Measurements from ENCODE around the gene STXBP6.
"Not testable (repeated sequence)": the region's sequence is repeated elsewhere in the genome, so short reads cannot be mapped to it uniquely, and the experiment has no call there.

The STXBP6 gene

DNA sequence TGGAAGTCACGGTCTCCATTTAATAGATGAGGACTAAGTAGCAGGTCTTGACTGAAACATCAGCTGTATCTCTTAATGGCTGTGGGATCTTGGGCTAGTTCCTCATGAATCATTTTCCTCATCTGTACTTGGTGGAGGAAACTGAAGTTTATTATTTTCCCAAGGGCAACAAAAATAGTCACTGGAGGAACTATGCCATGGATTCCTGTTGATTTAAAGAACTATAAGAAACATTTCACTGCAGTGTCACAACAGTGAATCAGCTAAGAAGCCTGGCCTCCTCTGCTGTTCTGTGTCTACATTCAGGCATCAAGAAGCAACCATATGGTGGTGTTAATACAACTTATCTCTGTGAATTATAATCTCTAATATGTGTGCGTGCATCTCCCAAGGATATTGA lies 200.5 kb downstream of the STXBP6 start:
- DNase-seq = no peak

DNA sequence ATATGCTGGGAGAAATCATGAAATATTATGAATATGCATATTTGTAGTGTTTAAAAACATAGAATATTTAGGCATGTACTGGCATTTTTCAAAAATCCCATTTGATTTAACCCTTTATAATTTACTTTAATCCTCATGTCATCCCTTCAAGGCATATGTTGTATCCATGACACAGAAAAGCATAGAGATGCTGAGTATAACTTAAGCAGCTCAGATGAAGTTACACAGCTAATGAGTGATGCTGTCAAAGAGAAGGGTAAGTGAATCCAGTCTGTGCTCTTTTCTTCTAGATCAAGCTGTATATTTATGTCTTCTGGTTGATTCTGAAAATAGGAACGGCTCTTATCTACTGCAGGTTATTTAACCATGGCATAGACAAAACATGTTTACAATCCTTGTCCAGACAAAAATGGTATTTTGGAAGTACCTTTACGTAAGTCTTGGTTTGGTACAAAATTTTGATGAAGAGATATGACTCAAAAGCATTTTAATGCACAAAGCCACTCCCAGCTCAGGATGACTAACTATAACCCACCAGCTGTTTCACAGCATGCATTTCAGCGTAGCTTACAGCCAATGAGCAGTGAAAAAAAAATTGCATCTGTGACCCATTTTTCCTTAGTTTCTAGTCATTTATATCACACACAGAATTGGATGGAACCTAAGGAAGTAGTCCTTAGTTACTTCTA lies 201.7 kb downstream of the STXBP6 start:
- no peak for DNase-seq

DNA sequence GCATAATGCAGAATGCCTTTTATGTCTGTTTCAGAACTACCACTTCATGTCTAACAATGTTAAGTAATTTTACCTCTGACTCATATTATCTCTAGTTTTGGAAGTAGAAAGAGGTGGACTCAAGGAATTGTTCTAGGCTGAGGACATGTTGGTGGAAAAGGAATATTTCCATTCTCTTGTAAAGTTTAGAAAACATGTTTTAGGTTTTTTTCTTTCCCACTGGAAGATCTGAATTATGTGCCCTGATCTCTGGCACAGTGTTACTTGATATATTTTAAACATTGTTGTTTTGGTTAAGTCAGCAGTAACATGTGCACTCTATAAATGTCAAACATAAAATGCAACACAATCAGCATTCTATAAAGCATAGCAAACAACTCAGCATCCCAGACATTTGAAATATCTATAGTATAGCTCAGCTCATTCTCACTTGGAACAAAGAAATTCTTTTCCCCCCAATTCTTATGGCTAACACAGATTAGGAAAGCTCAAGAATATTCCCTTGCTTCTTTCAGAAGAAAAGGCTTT lies 202.3 kb downstream of the STXBP6 start:
- no peak for DNase-seq

DNA sequence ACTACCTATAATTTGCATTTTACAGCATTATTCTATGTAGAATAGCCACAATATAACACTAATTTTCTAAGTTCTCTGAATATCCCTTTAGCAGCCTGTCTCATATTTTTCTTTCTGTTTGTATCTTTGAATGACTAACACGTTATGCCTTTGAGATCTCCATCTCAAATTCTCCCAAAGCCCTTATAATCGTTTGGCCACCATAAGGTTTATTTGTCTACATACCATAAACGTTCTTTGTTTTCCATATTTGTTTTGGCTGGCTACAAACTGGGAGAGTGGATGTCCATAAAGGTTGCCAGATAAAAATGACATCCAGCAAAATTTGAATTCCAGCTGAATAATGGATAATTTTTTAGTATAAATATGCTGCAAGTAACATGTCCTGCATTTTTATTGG lies 203.7 kb downstream of the STXBP6 start:
- DNase-seq = no peak

DNA sequence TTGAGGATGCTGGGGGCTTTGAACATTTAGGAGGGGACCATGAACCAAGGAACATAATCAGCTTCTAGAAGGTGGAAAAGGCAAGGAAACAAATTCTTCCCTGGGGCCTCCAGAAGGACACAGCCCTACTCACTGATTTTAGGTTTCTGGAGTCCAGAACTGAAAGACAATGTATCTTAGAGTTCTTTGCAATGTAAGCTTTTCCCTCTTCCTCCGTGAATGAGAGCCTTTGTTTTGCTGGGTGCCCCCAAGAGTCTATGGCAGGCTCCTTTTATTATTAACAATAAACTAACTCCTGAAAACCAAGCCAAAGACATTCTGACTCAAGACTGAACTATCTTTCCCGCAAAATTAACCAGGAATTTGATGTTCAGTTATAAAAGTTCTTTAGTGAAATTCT lies 204.1 kb downstream of the STXBP6 start:
- no peak for DNase-seq

DNA sequence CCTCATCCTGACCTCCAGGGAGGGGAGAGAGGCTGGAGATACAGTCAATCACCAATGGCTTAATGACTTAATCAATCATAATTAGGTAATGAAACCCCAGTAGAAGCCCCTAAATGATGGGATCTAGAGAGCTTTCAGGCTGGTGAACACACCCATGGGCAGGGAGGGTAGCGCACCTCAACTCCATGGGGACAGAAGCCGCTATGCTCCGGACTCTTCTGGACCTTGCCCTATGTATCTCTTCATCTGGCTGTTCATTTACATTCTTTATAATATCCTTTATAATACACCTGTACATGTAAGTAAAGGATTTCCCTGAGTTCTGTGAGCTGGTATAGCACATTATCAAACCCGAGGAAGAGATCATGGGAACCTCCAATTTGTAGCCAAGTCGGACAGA lies 205.9 kb downstream of the STXBP6 start:
- no peak for DNase-seq

DNA sequence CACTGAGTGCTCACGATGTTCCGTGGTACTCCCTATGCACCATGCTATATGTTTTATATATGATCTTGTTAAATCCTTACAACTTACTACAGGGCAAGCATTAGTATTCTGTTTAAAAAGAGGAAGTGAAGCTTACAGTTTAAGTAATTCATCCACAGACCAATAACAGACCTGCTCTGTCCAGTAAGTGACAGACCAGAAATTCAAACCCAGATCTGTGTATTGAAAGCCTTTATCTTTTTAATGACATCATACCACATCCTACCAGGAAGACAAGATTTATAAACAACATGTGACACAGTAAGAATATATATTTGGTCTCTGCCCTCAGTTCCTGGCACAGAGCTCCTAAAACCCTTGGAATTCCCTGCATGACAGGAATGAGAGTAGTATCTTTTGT lies 206.5 kb downstream of the STXBP6 start:
- no peak for DNase-seq

DNA sequence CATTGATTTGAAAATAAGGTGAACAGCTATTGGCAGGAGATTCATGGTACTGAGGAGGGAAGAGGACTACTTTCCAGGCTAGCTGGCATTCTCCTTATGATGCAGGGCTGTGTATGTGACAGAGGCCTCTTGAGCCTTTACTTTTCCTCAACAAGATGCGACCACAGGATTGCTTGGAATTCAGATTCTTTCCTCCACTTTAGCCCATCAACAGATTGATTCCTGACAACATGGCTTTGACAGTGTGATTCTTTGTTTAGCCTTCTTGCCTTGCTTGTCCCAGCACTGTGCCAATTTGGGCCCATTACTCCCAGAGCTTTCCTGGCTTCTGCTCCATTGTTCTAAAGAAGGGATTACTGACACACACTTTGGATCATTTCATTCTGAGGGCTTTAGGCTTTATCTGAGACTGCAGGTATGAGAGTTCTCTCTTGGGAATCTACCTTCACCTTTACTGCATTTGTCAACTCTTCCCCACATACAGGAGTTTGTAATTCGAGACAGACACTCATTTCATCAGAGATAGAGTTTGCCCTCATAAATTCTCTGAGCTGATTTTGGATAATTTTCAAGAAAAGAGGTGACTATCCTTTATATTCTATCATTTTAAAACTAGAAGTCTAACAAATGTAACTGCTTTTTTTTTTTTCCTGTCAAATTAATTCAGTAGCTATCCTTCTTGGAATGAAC lies 209.6 kb downstream of the STXBP6 start:
- no peak for DNase-seq

DNA sequence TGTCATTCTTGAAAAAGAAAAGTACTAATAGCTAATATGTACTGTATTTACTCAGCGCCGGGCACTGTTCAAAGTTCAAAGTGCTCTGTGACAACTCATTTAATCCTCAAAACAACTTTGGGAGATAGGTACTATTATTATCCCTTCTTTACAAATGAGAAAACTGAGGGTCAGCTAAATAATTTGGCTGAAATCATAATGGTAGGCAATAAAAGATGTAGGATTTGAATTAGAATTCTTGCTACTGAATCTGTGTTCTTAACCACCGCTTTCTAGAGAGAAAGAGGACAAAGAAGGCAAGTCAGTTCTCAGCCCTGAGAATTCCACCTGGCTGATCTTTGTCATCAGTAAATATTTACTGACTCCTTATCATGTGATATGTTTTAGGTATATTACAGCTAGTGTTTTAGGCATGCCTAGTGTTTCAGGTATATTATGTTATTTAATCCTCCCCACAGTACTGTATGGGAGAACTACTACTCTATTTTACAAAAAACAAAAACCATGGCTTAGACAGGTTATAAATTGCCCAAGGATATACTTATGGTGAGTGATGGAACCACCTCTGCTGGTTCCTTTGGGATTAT lies 210.2 kb downstream of the STXBP6 start:
- DNase-seq = no peak

DNA sequence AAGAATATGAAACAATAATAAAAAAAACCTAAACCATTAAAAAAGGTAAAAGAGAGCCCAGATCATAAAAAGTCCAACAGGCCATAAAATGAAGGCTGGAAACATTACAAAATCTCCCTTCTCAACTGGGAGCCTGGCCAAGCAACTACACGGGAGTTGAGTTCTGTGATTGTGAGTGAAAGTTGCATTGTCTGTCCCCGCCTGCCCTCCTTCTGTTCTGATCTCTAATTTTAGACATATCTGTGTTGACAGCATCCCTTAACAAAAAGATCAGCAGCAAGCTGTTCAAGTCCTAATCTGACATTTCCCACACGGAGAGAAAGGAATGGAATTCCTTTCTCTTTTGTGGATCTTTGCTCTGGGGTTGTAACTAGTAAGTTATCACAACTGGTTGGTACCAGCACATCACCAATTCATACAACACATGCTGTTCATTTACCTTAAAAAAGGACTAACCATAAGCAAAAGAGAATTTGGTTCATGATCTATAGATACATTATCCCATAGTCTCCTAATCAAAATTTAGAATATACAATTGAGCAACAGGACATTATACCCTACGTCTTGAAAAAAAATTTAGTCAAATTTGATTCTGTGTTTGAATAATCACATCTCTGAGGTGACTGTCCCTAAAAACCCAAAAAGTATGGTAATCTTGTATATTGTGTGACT lies 210.9 kb downstream of the STXBP6 start:
- no peak for DNase-seq

DNA sequence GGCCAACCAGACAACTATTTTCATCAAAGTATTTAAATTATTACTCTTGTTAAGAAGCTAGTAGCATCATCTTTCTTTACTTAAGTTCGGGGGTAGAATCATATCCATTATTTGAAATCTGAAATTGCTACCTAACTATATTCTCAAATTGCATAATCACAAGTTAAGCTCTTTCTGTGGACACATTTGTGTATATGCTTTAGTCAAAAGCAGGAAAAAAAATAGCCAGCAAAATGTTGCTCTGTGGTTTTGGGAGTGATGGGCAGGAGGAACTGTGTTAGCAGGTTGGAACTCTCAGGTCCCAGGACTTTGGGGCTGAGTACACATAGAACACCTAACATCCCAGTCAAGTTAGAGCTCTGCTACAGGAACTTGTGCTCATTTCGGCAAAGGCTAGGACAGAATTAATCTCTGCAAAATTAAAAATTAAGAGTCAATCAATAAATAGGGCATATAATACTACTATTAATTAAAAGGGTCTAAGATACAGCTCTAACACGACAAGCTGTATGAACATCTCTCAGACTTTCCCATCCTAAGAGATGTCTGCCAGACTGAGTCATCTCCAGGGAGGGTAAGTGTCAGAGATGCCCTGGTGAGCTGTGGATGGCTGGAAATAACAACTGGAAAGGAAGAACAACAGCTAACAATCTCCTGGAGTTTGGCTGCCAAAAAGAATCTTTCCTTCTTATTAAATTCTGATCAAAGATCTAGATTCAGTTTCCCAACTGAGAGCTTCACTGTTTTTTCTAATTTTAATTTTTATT lies 212.5 kb downstream of the STXBP6 start:
- no peak for DNase-seq

DNA sequence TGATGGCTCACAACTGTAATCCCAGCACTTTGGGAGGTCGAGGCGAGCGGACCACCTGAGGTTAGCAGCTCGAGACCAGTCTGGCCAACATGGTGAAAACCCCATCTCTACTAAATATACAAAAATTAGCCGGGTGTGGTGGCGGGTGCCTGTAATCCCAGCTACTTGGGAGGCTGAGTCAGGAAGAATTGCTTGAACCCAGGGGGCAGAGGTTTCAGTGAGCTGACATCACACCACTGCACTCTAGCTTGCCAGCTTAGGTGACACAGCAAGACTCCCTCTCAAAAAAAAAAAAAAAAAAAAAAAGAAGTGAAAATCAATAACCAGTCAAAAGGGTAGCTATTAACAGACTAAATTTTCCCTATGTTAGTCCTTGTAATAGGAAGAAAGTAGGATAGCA lies 213.6 kb downstream of the STXBP6 start:
- not testable (repeated sequence) for DNase-seq

DNA sequence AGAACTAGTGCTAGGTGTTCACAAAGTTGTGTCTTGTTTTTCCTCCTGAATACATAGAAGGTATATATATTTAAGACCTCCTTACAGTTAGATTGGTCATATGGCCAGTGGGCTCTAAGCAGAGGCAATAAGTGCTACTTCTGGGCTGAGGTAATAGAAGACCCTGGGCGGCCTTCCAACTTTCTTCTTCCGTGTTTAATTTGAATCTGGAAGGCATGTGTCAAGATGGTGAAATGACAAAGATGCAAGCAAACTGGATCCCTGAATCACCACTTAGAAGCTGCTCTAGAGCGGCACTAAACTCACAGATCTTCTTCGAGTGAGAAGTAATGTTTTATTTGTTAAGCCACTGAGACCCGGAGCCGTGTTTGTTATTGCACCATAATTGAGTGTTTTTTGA lies 215.0 kb downstream of the STXBP6 start:
- peak; percentile 22 for DNase-seq

DNA sequence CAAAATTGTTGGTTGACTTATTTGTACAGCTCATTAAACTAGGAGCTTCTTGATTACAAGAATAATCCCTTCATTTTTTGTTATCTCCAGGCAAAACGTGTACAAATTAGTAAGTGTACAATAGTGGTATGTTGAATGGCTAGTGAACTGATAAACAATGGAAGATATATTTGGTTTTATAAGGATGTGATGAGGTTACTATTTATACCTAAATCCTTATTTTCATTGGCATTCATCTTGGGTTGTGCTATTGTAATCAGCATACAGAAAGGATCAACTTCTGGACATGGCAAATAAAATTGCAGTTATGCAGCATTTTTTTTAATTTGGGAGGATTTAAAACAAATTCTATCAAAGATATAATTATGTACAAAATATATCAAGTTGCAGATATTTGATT lies 216.6 kb downstream of the STXBP6 start:
- no peak for DNase-seq

DNA sequence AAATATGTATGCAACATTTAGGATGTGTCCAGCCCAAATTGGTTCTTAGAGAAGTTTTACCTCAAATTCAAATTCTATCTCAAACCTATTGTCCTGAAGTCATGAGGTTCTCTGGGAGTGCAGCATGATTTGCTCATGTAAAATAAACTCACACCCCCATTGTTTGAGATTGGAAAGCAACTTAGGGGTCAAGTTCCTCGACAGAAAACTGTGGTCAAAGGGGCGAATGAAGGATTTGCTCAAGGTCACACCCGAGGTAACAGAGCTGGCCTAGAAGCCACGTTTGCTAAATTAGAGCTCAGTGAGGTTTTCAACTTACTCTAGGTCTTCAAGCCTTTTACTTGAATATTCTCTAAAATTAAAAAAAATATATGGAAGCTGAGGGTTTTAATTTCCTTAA lies 218.3 kb downstream of the STXBP6 start:
- no peak for DNase-seq

DNA sequence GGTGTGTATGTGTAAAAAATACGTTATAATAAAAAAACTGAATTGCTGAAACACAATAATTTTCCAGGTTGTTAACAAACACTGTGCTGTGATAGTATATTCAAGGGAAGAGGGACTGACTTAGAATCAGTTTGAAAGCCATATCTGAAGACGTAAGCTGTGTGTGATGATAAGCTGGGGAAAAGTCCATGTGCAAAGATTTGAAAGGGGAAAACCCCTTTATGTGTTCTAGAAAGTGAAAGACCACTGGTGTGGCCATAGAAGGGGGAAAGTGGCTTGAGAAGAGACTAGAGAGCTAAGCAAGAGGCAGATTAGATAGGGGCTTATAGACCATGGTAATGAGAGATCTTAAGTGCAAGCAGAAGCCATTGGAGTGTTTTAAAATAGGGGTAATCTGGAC lies 220.1 kb downstream of the STXBP6 start:
- DNase-seq = no peak

DNA sequence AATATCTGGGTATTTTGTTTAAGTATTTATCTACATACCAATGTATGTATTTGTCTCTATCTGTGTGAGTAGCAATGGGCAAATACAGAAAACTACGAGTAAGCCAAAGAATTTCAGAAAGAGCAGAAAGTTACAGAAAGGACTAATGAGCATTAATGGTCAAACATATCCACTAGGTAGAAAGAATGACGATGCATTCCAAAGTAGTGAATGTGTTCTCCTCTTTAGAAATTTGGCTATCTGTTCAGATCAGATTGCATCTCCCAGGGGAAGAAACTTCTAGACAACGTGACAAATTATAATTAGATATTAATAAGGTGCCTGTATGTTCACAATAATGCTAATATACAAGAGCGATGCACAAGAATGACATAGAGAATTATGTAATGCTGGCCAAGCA lies 221.5 kb downstream of the STXBP6 start:
- no peak for DNase-seq

DNA sequence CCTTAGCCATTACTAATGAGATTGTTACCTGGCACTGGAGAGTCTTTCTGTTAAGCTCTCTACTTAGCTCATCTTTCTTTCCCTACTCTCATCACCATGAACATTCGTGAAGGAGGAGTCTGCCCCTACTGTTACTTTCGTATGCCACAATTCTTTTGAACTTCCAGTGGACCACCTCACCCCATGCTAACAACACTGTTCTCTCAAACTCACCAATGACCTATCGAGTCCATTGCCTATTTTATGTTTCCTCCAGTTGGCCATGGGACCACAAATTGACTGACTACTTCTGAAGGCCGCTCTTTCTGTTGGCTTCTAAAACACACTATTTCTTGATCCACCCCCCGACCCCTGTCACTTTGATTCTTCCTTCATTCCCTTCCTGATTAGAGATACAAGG lies 223.6 kb downstream of the STXBP6 start:
- no peak for DNase-seq

DNA sequence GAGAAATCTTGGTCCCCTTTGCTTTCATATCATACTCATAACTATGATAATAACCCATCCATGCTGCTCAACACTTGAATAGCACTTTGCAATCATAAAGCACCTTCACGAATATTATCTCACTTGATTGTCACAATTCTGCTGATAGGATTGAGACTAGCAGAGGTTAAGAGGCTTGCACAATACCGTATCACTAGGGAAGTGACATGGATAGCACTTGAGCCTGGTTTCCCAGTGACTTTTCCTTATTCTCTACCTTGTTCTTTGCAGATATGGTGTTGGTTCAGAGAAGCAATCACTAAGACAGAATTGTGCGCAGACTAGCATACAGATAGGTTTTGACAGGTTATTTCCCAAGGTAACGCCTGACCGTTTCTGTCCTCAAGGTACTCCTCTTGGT lies 229.3 kb downstream of the STXBP6 start:
- DNase-seq = no peak

DNA sequence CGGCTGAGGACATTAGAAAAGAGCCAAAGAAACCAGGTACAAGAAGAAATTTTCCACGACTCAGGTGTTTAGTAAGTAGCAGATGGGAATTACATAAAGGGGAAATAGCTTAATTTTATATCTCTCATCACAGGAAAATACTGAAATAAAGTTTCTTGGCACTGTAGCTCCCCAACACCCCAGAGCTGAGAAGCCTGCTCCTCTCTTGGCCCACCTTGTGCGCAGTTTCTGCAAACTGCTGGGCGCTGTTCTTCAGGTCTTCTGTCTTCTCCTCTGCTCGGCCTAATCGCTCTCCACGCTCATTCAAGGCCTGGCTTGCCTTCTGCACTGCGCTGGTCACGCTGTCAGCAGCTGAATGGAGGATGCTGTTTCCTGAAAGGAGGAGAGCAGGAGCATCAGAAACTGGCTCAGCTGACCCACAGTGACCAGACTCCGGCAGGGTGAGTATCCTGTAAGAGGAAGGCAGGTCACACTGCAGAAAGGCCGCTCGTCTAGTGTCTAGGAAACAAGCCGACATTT lies 231.1 kb downstream of the STXBP6 start:
- DNase-seq = no peak

DNA sequence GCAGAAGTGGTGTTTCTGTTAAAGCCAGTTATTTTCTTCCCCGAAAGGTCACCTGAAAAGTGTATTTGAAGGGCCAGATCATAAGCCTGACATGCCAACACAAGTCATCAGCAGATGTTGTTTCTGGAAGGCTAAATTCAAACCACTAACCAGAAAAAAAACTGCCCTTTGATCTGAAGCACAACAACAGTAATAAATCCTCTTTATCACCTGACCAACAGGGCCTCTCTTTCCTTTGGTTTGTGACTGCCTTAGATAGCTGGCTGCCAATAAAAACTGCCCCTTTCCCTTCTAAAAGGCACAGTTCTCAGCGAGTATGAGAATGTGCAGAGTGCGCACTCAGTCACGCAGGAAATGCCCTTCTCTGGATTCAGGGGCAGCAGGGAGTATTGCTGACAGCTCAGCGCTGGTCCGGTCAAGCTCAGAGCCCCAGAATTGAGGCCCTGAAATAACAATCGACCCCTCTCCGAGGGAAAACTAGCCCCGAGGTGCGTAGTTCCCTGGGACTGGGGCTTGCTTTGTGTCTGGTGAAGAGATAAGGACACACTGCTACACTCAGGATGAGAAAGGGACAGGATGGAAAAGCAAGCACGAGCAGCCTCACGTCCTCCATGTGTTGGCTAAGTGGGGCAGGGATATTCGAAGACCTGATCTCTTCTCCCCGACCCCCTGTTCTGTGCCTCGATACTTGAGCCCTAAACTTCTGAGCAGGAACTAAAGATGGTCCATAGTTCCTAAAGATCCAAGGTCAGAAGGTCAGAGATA lies 231.7 kb downstream of the STXBP6 start:
- DNase-seq = peak; percentile 34
